SKM-1 (cell line): ENCODE results near the gene NEB.
"Not testable (repeated sequence)": the region's sequence is repeated elsewhere in the genome, so short reads cannot be mapped to it uniquely, and the experiment has no call there.

Experiments
- DNase-seq: peaks from one replicate; lab custom pipeline; 2025; ENCODE audit not compliant: unreplicated experiment; lab: John Stamatoyannopoulos, UW

Gene NEB

GRCh38 chr2:151655663-151656398 lies 78.4 kb downstream of the NEB start:
- DNase-seq: no peak

DNA sequence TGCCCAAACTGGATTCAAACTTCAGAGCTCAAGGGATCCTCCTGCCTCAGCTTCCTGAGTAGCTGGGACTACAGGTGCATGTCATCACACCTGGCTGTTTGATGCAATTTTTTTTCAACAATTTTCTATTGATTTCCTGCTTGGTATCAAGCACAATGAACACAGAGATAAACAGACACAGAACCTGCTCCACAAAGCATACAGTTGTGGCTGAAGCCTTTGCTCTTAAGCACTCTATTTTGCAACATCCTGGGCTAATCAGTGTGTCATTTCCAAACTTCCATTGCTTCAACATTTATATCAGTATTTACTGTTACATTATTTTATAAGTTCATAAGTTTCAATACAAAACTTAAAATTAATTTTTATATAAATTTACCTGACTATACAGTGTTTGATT lies 79.4 kb downstream of the NEB start:
- no peak for DNase-seq

DNA sequence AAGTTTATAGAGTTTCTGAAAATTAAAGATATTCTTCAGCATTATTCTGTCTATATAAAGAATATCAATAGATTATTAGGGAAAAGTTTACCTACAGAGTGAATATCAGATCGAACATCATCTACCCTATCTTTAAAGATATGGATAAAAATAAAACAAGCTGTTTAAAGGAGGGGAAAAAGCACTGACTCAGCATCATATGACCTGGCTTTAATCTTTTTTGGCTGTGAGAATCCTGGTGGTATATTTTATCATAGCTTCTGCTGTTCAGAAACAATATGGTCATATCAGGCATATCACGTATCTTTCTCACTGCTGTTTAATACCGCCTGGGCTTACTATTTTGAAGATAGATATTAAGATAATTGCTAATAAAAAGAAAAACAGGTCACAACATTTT lies 80.2 kb downstream of the NEB start:
- DNase-seq: no peak

DNA sequence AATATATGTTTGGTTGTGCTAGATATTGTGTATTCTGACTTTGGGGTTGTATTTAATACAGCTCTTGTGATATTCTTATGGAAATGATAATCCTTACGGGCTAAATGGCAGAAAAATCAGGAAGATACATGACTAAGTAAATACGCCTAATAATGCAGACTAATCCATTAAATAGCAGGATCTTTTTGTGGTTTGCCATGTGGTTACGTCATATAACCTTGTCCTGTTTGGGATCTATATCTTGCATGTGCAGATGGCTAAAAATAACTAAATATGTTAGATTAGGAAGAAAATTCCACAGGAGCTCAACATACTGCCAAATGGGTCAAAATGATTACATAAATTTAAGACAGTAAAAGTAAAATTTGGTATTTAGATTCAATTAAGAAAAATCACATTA lies 83.0 kb downstream of the NEB start:
- no peak for DNase-seq

DNA sequence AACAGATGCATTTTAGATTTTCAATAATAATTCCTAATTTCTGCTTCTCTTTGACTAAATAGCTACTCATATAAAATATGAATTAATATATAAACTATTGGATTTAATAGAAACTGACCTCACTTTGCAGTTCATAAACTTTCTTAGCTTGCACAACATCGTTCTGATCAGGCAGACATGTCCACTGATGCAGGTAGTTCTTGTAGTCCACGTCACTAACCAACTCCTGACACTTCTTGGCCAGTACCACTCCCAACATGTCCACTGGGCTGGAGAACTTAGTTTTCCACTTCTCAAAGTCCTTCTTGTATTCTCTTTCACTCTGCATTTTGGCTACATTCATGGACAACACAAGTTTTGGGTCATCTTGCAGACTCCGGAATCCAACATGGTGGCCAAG lies 83.8 kb downstream of the NEB start:
- DNase-seq: no peak

GRCh38 chr2:151649966-151650365 lies 84.3 kb downstream of the NEB start:
- no peak for DNase-seq

- DNase-seq: no peak
These were observed 84.9 kb downstream of the NEB start for GRCh38 chr2:151649400-151649799.

DNA sequence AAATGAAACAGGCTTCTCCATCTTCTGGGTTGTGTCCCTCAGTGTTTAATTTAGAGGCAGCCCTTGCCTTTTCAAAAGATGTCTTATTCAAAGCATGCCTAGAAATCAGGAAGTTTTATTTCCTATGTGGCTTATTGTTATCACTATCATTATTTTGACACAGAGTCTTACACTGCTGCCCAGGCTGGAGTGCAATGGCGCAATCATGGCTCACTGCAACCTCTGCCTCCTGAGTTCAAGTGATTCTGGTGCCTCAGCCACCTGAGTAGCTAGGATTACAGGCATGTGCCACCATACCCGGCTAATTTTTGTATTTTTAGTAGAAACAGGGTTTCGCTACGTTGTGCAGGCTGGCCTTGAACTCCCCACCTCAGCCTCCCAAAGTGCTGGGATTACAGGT lies 87.8 kb downstream of the NEB start:
- not testable (repeated sequence) for DNase-seq

DNA sequence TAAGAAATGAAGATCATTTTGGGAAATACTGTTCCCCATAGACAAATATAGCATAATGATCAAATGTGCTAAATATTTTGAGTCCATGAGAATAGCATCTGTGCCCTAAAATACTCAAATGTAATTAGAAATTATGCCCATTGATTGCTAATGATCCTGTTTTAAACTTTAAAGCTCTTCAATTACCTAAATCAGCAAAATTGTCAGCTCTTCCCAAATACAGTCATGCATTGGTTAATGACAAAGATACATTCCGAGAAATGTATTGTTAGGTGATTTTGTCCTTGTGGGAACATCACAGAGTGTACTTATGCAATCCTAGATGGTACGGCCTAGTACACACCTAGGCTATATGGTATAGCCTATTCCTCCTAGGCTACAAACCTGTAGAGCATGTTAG lies 89.7 kb downstream of the NEB start:
- no peak for DNase-seq

DNA sequence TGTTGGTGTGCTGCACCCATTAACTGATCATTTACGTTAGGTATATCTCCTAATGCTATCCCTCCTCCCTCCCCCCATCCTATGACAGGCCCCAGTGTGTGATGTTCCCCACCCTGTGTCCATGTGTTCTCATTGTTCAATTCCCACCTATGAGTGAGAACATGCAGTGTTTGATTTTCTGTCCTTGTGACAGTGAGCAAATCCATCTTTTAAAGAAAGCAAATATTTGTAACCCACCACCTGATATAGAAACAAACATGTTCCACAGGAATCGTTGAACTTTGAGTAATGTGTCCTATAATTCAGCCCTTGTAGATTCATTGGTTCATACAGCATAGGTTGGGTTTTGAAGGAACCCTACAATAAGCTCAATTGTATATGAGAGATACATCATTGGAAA lies 92.4 kb downstream of the NEB start:
- not testable (repeated sequence) for DNase-seq

DNA sequence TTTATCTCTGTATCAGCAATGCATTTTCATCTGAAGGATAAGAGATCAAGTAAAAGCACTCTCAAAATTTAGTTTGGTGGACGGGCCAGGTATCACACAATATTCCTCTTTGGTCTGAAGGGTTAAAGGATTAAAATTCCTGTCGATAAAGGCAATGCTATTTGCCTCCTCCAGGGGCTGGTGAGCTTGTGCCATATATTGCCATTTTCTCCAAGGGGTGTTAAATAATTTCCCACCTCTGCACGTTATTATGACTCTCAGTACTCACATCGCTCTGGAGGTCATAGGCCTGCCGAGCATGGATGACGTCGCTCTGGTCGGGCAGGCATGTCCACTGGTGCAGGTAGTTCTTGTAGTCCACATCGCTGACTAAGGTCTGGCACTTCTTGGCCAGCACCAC lies 94.2 kb downstream of the NEB start:
- no peak for DNase-seq

DNA sequence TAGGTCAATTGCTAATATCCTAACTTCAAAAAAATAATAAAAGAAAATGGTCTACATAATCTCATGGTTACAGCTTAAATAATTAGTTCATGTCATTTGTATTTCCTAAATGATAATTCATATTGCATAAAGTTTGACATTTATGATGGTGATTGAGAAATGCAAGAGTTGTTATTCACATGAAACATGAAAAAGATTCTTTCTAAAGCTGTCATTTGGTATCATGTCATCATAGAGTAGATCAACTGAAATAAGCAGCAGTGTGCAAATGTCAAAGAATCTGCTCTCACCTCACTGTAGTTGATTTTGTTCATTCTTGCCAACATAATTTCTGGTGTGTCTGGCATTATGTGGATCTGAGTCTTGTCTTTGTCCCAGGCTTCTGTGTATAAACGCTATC lies 95.3 kb downstream of the NEB start:
- DNase-seq: no peak

DNA sequence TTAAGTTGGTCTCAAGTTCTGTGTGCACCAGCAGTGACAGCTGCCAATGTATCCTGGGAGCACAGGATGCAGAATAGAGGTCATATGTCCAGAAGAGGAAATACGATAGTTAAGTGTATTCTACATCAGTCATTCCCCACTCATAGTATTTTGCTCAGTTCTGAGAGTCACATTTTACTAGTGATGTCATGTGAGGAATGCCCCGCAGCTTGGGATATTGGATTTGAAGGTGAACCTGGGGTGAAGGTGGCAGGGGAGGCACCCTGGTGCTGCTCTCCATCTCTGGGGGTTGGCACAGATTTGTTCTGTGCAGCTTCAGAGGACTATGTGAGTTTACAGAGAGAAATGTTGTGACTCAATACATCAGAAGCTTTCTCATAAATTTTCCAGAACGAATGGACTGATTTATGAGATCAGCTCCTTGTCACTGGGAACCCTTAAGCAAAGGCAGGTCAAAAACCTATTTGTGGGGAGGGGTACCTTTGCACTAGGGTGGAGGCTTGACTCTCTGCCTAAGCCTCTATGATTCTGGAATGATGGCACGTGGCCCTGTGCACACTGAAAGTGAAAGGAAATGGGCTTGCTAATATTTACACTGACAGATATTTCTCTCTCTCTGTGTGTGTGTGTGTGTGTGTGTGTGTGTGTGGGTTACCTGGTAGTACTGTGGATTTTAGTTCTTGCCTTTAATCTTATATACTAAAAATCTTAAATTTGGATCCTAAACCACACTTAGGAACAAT lies 95.9 kb downstream of the NEB start:
- no peak for DNase-seq

DNA sequence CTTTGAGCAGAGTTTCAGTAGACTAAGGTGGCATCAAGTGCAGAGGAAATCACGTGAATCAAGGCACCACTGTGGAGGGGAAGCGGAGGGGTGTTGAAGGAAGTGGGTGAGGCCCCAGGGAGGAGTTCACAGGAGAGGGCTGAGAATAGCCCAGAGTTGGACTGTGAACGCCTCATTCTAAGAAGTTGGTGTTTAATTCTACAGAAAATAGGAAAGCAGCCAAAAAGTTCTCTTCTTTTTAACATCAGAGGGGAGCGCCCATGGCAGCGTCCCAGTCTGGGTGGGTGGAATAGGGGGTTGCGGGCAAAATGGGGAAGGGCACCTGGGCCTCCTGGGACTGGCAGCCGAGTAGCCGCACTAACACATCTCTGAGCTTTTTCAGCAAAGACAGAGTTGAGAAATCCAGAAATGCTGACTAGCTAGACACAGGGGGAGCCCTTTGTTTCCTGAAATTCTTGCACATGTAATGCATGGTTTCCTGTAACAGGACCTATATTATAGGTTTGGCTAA lies 97.0 kb downstream of the NEB start:
- DNase-seq: peak; percentile 97

DNA sequence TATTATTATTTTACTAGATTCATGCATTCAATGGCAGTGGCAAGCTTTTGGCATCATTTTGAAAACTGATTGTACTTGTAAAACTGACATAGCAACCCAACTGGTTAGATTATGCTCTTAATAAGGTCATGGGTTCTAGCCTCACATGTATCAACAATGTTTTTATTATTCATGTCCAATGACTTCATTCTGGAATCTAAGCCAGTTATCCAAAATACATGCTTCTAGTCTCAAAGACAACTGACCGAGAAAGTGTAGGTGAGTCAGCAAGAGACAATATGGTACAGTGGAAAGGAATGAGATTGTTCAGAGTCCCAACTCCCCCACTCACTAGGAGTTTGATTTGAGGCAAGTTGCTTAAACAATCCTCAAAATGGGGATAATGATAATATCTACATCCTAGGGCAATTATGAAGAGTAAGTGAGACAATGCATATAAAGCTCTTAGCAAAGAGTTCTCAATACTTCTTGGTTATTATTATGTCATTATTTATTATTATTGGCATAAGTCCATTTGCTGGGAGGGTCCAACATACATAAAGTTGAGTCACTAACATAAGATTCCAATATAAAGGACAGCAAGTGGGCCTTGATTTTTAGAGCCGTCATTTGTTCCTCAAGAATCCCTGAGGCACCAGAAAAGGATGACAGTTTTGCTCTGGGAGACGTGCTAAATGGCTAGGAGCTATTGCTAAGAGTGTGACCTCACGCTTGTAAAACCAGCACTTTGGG lies 99.4 kb downstream of the NEB start:
- no peak for DNase-seq

- no peak for DNase-seq
These were observed 101.2 kb downstream of the NEB start for GRCh38 chr2:151632993-151633565.

DNA sequence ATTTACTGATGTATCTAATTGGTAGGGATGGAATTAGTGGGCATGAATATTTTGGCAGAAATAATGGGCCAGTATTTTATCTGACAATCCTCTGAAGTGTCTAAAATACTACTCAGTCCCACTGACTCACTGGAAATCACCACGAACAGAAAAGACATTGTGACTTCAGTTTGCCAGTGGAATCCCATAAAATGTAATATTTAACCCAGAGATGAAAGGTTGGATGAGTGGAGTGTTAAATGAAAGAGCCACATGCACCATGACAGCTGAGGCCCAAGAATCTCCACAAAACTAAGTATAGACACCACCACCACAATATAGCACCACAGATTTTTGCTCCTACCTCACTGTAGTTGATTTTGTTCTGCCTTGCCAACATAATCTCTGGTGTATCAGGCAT lies 103.9 kb downstream of the NEB start:
- DNase-seq: no peak

DNA sequence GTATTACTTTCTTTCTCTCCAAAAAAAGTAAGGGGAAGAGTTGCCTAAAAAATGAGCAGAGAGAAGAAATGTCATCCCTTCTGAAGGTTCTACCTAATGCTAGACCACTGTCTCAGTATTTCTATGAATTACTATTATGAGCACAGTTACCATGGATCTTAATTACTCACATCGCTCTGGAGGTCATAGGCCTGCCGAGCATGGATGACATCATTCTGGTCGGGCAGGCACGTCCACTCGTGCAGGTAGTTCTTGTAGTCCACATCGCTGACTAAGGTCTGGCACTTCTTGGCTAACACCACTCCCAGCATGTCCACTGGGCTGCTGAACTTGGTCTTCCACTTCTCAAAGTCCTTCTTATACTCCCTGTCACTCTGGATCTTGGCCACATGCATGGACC lies 106.9 kb downstream of the NEB start:
- no peak for DNase-seq

GRCh38 chr2:151624271-151624670 lies 110.0 kb downstream of the NEB start:
- no peak for DNase-seq

- DNase-seq: no peak
These were observed 110.6 kb downstream of the NEB start for GRCh38 chr2:151623631-151624030.

DNA sequence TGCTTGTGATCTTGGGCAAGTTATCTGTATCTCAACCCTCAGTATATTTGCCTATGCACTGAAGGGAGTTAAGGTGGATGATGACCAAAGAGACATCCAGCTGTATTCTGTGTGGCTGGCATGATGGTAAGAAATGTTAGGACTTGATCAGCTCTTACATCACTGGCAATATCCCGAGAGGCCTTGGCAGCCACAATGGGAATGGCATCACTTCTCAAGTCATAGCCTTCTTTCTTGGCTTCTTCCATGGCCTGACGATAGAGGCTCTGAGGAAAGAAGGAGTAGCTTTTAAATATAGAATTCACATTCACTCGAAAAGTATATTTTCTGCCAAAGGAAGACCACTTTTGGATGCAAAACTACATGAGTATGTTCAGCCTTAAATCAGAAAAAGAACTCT lies 113.5 kb downstream of the NEB start:
- DNase-seq: no peak
